Tibial nerve (tissue), 4 donors: Measurements from ENCODE around the gene PGBD4. TPM values are rescaled to one million over a fixed set of nuclear protein-coding genes. Genes with fewer than 3 reads are reported as not detected.
A peak's percentile ranks its signal among the peaks of the same experiment; 100 is the strongest.
"Not testable (repeated sequence)": the region's sequence is repeated elsewhere in the genome, so short reads cannot be mapped to it uniquely, and the experiment has no call there.

Experiments used
- DNase-seq, 2 donors: peaks; one replicate each; pipeline ENCODE4 v3.0.0-alpha.2; 2019; ENCODE audit warnings: low spot score in 2 of 2
- H3K27ac ChIP-seq, 4 donors: fragments of 200-600 bp; sonication (generic) in 3 of 4; one replicate each; pipeline ENCODE4 v1.5.1; 2017 to 2019; ENCODE audit warnings: mild to moderate bottlenecking in 1 of 4
- H3K27me3 ChIP-seq, 2 donors: fragments of 200-600 bp; sonication (generic) in 1 of 2; one replicate each; pipeline versions ENCODE4 v1.5.1 to v1.6.0; 2017 to 2019
- H3K36me3 ChIP-seq, 3 donors: fragments of 200-600 bp; sonication (generic); one replicate each; pipeline ENCODE4 v1.5.1; 2018 to 2019
- H3K4me1 ChIP-seq, 4 donors: fragments of 200-600 bp; sonication (generic) in 3 of 4; one replicate each; pipeline ENCODE4 v1.5.1; 2017 to 2019
- H3K4me3 ChIP-seq, 4 donors: fragments of 200-600 bp; sonication (generic) in 3 of 4; one replicate each; pipeline ENCODE4 v1.5.1; 2017 to 2019; ENCODE audit warnings: mild to moderate bottlenecking in 1 of 4, moderate library complexity in 1 of 4
- H3K9me3 ChIP-seq, 4 donors: fragments of 200-600 bp; sonication (generic) in 3 of 4; one replicate each; pipeline ENCODE4 v1.5.1; 2017 to 2019
- EP300 ChIP-seq, 2 donors: sonication (generic); formaldehyde crosslinking; IDR thresholded peaks; one replicate each; pipeline ENCODE4 v1.6.1; 2017; ENCODE audit warnings: antibody characterized with exemption in 2 of 2, mild to moderate bottlenecking in 1 of 2
- POLR2A ChIP-seq, 2 donors: fragments of 450-650 bp; IDR thresholded peaks; one replicate each; pipeline ENCODE4 v1.6.1; 2017; ENCODE audit warnings: antibody characterized with exemption in 2 of 2, mild to moderate bottlenecking in 2 of 2, moderate library complexity in 2 of 2
- WGBS, 2 donors: methylation state at CpG; one replicate each; pipeline ENCODE4 v1.1.5; 2018; 5-methylcytosine and 5-hydroxymethylcytosine counted together
- total RNA-seq, 4 donors: library from RNA; depleted of rRNA; stranded (reverse); fragments of >200 nt; gene quantifications; one replicate each; pipeline ENCODE4 v1.1.0, GENCODE V29; 2016
- TF ChIP-seq, protein P1 (sequence below), 5 experiments: fragments of 200-600 bp in 3 of 5; fragments of 450-650 bp in 2 of 5; sonication (generic) in 3 of 5; IDR thresholded peaks; one replicate each; pipeline ENCODE4 v1.5.1; 2016 to 2019; ENCODE audit warnings: antibody characterized with exemption in 5 of 5, mild to moderate bottlenecking in 3 of 5, moderate library complexity in 2 of 5

Gene PGBD4
- total RNA-seq, 4 donors from 2014 or later, result 0.90 to 2.9 (median 1.9) TPM

DNA sequence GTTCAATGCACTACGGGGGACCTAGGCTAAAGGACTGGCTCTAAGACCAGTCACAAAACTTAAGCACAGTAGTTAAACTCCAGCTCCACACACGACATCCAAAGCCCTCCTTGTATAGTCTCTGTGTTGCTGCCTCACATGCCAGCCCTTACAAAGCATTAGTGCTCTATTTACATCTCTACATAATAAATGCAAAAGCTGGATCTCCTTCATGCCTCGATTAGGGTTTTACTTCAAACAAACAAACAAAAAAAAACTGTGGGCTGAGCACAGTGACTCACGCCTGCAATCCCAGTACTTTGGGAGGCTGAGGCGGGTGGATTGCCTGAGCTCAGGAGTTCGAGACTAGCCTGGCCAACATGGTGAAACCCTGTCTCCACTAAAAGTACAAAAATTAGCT, 9.6 kb downstream of the PGBD4 start:
- Histone ChIP-seq H3K4me1 (peaks cover 0 to 10% (median 0%) of the 10 kb centered on the region in 4 donors), H3K27me3 (no peaks in the 10 kb centered on the region), H3K36me3 (no peaks in the 10 kb centered on the region), H3K27ac (no peak overlapping the region), H3K4me3 (no peak overlapping the region), H3K9me3 (no peaks in the 10 kb centered on the region)
- DNase-seq, result no peak
- WGBS, 2 donors, result 60 to 63% methylated on average over 6 of the region's 6 CpGs
- TF ChIP-seq, protein P1, sequence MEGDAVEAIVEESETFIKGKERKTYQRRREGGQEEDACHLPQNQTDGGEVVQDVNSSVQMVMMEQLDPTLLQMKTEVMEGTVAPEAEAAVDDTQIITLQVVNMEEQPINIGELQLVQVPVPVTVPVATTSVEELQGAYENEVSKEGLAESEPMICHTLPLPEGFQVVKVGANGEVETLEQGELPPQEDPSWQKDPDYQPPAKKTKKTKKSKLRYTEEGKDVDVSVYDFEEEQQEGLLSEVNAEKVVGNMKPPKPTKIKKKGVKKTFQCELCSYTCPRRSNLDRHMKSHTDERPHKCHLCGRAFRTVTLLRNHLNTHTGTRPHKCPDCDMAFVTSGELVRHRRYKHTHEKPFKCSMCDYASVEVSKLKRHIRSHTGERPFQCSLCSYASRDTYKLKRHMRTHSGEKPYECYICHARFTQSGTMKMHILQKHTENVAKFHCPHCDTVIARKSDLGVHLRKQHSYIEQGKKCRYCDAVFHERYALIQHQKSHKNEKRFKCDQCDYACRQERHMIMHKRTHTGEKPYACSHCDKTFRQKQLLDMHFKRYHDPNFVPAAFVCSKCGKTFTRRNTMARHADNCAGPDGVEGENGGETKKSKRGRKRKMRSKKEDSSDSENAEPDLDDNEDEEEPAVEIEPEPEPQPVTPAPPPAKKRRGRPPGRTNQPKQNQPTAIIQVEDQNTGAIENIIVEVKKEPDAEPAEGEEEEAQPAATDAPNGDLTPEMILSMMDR (IDR thresholded peaks at IDR 0.05), result no peak
- TF ChIP-seq POLR2A (IDR thresholded peaks at IDR 0.05), result no peak
- no peak for TF ChIP-seq EP300 (IDR thresholded peaks at IDR 0.05)

DNA sequence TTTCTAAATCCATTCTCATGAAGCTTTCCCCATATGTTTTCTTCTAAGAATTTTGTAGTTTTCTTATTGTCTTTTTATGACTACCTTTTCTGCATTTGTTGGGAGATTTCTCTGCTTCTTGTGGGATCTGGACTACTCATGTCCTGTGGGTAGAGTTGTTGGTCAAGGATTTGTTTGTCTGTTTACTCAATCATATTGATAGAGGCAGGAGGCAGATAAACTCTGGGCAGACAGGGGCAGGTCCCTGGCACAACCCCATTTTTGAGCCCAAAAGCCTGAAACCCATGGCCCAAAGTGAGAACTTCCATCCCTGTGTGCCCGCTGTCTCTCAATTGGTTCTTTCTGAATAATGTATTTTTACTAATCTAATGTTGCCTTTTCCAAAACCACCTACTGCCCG, 12.3 kb downstream of the PGBD4 start:
- Histone ChIP-seq H3K27ac (no peak overlapping the region), H3K4me3 (no peak overlapping the region), H3K9me3 (no peaks in the 10 kb centered on the region), H3K27me3 (no peaks in the 10 kb centered on the region), H3K36me3 (no peaks in the 10 kb centered on the region), H3K4me1 (peaks cover 0 to 11% (median 0%) of the 10 kb centered on the region in 4 donors)
- 47 to 50% methylated on average over 2 of the region's 2 CpGs for WGBS, 2 donors
- no peak for DNase-seq
- TF ChIP-seq POLR2A (IDR thresholded peaks at IDR 0.05) (no peak), EP300 (IDR thresholded peaks at IDR 0.05) (no peak)
- TF ChIP-seq, protein P1 (IDR thresholded peaks at IDR 0.05), result no peak

DNA sequence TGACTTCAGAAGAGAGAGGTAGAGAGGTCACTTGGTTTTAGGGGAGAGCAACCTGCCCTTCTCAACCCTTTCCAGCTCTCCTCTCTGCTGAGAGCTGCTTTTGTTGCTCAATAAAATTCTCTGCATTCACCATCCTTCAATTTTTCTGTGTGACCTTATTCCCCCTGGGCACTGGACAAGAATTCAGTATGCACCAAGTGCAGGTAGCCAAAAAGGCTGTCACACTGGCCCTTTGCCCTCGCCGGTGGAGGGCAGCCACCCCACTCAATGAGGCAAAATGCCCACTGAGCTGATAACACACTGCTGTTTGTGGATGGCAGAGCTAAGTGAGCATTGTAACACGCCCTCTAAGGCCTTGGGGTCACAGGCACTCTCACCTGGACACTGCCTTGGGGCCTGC, 12.9 kb downstream of the PGBD4 start:
- no peak for DNase-seq

DNA sequence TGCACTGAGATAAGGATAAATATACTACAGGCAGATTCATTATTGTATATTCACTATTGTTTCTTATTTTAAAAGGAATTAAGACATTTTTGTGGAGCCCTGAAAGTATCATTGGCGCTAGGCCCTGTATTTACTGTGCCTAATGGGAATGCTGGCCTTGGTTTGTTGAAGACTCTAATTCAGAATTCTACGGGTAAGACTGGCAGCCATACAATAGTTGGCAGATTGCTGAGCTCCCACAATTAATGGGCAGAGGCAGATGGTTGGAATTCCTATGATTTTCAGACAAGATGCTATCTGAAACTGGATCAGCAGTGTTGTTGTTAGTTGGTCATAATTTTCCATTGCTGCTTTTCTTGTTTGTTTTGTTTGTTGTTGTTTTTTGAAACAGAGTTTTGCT, 14.7 kb downstream of the PGBD4 start:
- Histone ChIP-seq H3K4me3 (no peak overlapping the region), H3K9me3 (no peaks in the 10 kb centered on the region), H3K4me1 (peaks cover 0 to 8% (median 0%) of the 10 kb centered on the region in 4 donors), H3K27me3 (no peaks in the 10 kb centered on the region), H3K36me3 (no peaks in the 10 kb centered on the region), H3K27ac (peak overlapping the region in 2 of 4 donors; percentile 43 to 62)
- no peak for DNase-seq
- TF ChIP-seq EP300 (IDR thresholded peaks at IDR 0.05), result no peak
- TF ChIP-seq, protein P1 (IDR thresholded peaks at IDR 0.05), result no peak
- no peak for TF ChIP-seq POLR2A (IDR thresholded peaks at IDR 0.05)
- WGBS, 2 donors, result 32 to 39% methylated on average over 2 of the region's 2 CpGs

More for the DNA sequence above, 12.9 kb downstream of the PGBD4 start:
- no peak for TF ChIP-seq POLR2A (IDR thresholded peaks at IDR 0.05)
- TF ChIP-seq, protein P1 (IDR thresholded peaks at IDR 0.05), result no peak
- no peak for TF ChIP-seq EP300 (IDR thresholded peaks at IDR 0.05)
- WGBS, 2 donors, result 70 to 73% methylated on average over 3 of the region's 3 CpGs
- Histone ChIP-seq H3K4me1 (peaks cover 0 to 11% (median 0%) of the 10 kb centered on the region in 4 donors), H3K36me3 (no peaks in the 10 kb centered on the region), H3K4me3 (no peak overlapping the region), H3K9me3 (no peaks in the 10 kb centered on the region), H3K27me3 (no peaks in the 10 kb centered on the region), H3K27ac (no peak overlapping the region)

DNA sequence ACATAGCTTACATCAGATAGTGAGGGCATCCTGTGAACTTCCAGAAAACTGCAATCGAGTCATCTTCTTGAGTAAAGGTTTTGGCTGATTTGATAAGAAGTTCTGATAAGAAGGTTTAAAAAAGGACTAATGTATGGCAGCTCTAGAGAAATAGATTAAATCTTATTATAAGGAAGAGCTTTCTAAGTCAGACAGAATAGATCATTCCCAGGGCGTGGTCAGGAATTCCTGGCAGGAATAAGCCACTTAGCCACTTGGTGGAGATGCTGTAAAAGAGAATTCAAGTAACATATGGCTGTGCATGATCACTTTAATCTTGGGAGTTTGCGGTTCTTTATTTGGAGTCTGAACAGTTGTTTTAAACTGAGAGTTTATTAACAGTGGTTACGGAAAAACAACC, 17.4 kb downstream of the PGBD4 start:
- WGBS, 2 donors, result 68 to 79% methylated on average over 4 of the region's 4 CpGs
- TF ChIP-seq, protein P1 (IDR thresholded peaks at IDR 0.05), result no peak
- TF ChIP-seq POLR2A (IDR thresholded peaks at IDR 0.05) (no peak), EP300 (IDR thresholded peaks at IDR 0.05) (no peak)

DNA sequence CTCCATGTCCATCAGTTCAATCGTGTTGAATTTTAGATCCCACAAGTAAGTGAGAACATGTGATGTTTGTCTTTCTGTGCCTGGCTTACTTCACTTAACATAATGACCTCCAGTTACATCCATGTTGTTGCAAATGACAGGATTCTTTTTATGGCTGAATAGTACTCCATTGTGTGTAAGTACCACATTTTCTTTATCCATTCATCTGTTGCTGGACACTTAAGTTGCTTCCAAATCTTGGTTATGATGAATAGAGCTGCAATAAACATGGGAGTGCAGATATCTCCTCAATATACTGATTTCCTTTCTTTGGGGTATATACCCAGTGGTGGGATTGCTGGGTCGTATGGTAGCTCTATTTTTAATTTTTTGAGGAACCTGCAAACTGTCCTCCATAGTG, 18.5 kb downstream of the PGBD4 start:
- not testable (repeated sequence) for H3K4me1 ChIP-seq, H3K9me3 ChIP-seq, H3K4me3 ChIP-seq, H3K27ac ChIP-seq, H3K36me3 ChIP-seq, DNase-seq, H3K27me3 ChIP-seq
- 48 to 54% methylated on average over 2 of the region's 2 CpGs for WGBS, 2 donors

More for the DNA sequence above, 17.4 kb downstream of the PGBD4 start:
- Histone ChIP-seq H3K4me1 (peaks cover 0 to 8% (median 0%) of the 10 kb centered on the region in 4 donors), H3K27me3 (no peaks in the 10 kb centered on the region), H3K36me3 (no peaks in the 10 kb centered on the region), H3K27ac (no peak overlapping the region), H3K4me3 (no peak overlapping the region), H3K9me3 (no peaks in the 10 kb centered on the region)
- DNase-seq, result no peak

DNA sequence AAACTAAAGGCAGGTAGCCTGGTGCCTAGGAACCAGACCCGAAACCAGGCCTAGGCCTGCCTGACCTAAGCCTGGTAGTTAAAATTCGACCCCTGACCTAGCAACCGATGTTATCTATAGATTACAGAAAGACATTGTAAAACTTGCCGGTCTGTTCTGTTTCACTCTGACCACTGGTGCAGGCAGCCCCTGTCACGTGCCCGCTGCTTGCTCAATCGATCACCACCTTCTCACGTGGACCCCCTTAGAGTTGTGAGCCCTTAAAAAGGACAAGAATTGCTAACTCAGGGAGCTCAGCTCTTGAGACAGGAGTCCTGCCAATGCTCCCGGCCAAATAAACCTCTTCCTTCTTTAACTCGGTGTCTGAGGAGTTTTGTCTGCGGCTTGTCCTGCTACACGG, 19.9 kb downstream of the PGBD4 start:
- WGBS, 2 donors, result 59 to 73% methylated on average over 12 of the region's 12 CpGs
- not testable (repeated sequence) for DNase-seq, H3K9me3 ChIP-seq

More for the DNA sequence above, 19.9 kb downstream of the PGBD4 start:
- not testable (repeated sequence) for H3K4me1 ChIP-seq, H3K4me3 ChIP-seq, H3K36me3 ChIP-seq, H3K27me3 ChIP-seq
- H3K27ac ChIP-seq, result peak overlapping the region in 1 of 4 donors; percentile 67
